Measurements from ENCODE around the gene BPIFB1. TPM values are rescaled to one million over a fixed set of nuclear protein-coding genes. Genes with fewer than 3 reads are reported as not detected.

The BPIFB1 gene
- polyA plus RNA-seq, 1 donor (not counting 4 experiments of a cell fraction or from before 2014, with no cell fraction given) = not detected

DNA sequence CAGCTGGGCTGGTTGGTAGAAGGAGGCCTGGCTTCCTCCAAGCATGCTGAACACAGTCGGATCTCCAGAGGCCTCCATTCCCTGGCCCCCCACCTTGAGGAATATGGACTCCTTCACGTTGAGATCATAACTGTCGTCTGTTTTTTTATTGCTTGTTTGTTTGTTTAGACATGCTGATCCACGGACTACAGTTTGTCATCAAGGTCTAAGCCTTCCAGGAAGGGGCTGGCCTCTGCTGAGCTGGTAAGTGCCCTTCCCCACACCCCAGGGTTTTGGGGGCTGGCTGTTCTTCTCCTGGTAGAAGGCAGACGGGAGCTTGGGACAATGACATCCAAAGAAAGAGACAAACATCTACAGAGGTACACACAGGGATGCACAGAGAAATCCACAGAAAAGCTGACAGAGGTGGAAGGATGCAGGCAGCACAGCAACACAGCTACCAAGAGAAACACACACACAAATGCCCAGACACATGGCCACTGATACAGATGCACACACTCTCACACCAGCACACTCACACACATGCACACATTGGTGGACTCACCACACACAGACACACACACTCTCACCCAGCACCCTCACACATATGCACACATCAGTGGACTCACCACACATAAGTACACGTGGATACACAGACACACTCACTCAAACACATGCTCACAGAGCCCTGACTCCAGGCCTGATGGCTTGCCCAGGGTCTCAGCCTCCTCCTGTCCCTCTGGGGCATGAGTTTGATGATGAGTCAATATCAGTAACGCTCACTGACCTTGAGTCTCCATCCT, 40.5 kb upstream of the BPIFB1 start:
- no peaks in the 10 kb centered on the region for H3K4me1 ChIP-seq (ENCODE audit: control insufficient read depth, extremely low read depth, insufficient read depth, low read length)
- FAIRE-seq (no peak), DNase-seq (ENCODE audit: low read depth, low spot score) (no peak)
- TF ChIP-seq, protein P1, sequence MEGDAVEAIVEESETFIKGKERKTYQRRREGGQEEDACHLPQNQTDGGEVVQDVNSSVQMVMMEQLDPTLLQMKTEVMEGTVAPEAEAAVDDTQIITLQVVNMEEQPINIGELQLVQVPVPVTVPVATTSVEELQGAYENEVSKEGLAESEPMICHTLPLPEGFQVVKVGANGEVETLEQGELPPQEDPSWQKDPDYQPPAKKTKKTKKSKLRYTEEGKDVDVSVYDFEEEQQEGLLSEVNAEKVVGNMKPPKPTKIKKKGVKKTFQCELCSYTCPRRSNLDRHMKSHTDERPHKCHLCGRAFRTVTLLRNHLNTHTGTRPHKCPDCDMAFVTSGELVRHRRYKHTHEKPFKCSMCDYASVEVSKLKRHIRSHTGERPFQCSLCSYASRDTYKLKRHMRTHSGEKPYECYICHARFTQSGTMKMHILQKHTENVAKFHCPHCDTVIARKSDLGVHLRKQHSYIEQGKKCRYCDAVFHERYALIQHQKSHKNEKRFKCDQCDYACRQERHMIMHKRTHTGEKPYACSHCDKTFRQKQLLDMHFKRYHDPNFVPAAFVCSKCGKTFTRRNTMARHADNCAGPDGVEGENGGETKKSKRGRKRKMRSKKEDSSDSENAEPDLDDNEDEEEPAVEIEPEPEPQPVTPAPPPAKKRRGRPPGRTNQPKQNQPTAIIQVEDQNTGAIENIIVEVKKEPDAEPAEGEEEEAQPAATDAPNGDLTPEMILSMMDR (optimal IDR thresholded peaks at IDR 0.05 in 1 of 3, IDR thresholded peaks at IDR 0.05 in 1 of 3, conservative IDR thresholded peaks at IDR 0.05 in 1 of 3; ENCODE audit: extremely low read depth in 1 of 3, insufficient read depth in 2 of 3, low read length in 3 of 3) = no peak
- no peak for TF ChIP-seq EZH2 (IDR thresholded peaks at IDR 0.05; ENCODE audit: low read length)
- H3K27ac ChIP-seq (ENCODE audit: control insufficient read depth, insufficient read depth, low read length) = no peak overlapping the region
- no peaks in the 10 kb centered on the region for H4K20me1 ChIP-seq (ENCODE audit: control insufficient read depth, extremely low read depth, insufficient read depth, low read length)
- H3K9me1 ChIP-seq (ENCODE audit: control insufficient read depth, extremely low read depth, insufficient read depth, low read length) = no peaks in the 10 kb centered on the region
- no peaks in the 10 kb centered on the region for H3K79me2 ChIP-seq (ENCODE audit: control insufficient read depth, insufficient read depth, low read length)
- dilution Hi-C loops (cut with MboI; ENCODE audit: extremely low pct_ligation_motif_present, low sequenced_read_pairs) = no loop called here
- peaks cover under 1% of the 10 kb centered on the region for H3K27me3 ChIP-seq (ENCODE audit: control insufficient read depth, extremely low read depth, insufficient read depth, low read length)
- no peak overlapping the region for H3K4me3 ChIP-seq (ENCODE audit: control insufficient read depth in 2 of 3, extremely low read depth in 1 of 3, insufficient read depth in 2 of 3, low read depth in 1 of 3, low read length in 3 of 3)
- H2AFZ ChIP-seq (ENCODE audit: control insufficient read depth, low read length) = no peak overlapping the region
- H3K4me2 ChIP-seq (ENCODE audit: control insufficient read depth, extremely low read depth, insufficient read depth, low read depth, low read length) = no peak overlapping the region
- no peaks in the 10 kb centered on the region for H3K9me3 ChIP-seq (ENCODE audit: control insufficient read depth, low read depth, low read length)
- no peaks in the 10 kb centered on the region for H3K36me3 ChIP-seq (ENCODE audit: control insufficient read depth in 2 of 2, extremely low read depth in 1 of 2, insufficient read depth in 2 of 2, low read length in 2 of 2)
- H3K9ac ChIP-seq (ENCODE audit: control insufficient read depth, extremely low read depth, insufficient read depth, low read length) = no peak overlapping the region

GRCh38 chr20:33246077-33246476, 36.9 kb upstream of the BPIFB1 start:
- H3K36me3 ChIP-seq (ENCODE audit: control insufficient read depth in 2 of 2, extremely low read depth in 1 of 2, insufficient read depth in 2 of 2, low read length in 2 of 2) = no peaks in the 10 kb centered on the region
- H3K9me1 ChIP-seq (ENCODE audit: control insufficient read depth, extremely low read depth, insufficient read depth, low read length) = no peaks in the 10 kb centered on the region
- dilution Hi-C loops (cut with MboI; ENCODE audit: extremely low pct_ligation_motif_present, low sequenced_read_pairs) = no loop called here
- H3K9ac ChIP-seq (ENCODE audit: control insufficient read depth, extremely low read depth, insufficient read depth, low read length) = no peak overlapping the region
- no peaks in the 10 kb centered on the region for H3K79me2 ChIP-seq (ENCODE audit: control insufficient read depth, insufficient read depth, low read length)
- no peaks in the 10 kb centered on the region for H4K20me1 ChIP-seq (ENCODE audit: control insufficient read depth, extremely low read depth, insufficient read depth, low read length)
- H3K4me3 ChIP-seq (ENCODE audit: control insufficient read depth in 2 of 3, extremely low read depth in 1 of 3, insufficient read depth in 2 of 3, low read depth in 1 of 3, low read length in 3 of 3) = no peak overlapping the region
- no peak overlapping the region for H3K27ac ChIP-seq (ENCODE audit: control insufficient read depth, insufficient read depth, low read length)
- DNase-seq (ENCODE audit: low read depth, low spot score) (no peak), FAIRE-seq (no peak)
- no peak overlapping the region for H3K4me2 ChIP-seq (ENCODE audit: control insufficient read depth, extremely low read depth, insufficient read depth, low read depth, low read length)
- no peaks in the 10 kb centered on the region for H3K9me3 ChIP-seq (ENCODE audit: control insufficient read depth, low read depth, low read length)
- no peaks in the 10 kb centered on the region for H3K4me1 ChIP-seq (ENCODE audit: control insufficient read depth, extremely low read depth, insufficient read depth, low read length)
- no peaks in the 10 kb centered on the region for H3K27me3 ChIP-seq (ENCODE audit: control insufficient read depth, extremely low read depth, insufficient read depth, low read length)
- no peak overlapping the region for H2AFZ ChIP-seq (ENCODE audit: control insufficient read depth, low read length)
- no peak for TF ChIP-seq EZH2 (IDR thresholded peaks at IDR 0.05; ENCODE audit: low read length)
- TF ChIP-seq, protein P1 (optimal IDR thresholded peaks at IDR 0.05 in 1 of 3, IDR thresholded peaks at IDR 0.05 in 1 of 3, conservative IDR thresholded peaks at IDR 0.05 in 1 of 3; ENCODE audit: extremely low read depth in 1 of 3, insufficient read depth in 2 of 3, low read length in 3 of 3) = no peak
